HG02763 (cell line): ENCODE results near the gene PALM2AKAP2.

Experiments used
- ATAC-seq: cut with Tn5 transposase; IDR thresholded peaks from one replicate; pipeline ENCODE4 v1.9.1; 2021; ENCODE audit warnings: mild to moderate bottlenecking, moderate library complexity; ENCODE audit not compliant: unreplicated experiment

Gene PALM2AKAP2

GRCh38 chr9:109771087-109771486 is 8.9 kb upstream of the PALM2AKAP2 start:
- ATAC-seq = no peak

- no peak for ATAC-seq
These were observed 8.0 kb upstream of the PALM2AKAP2 start for GRCh38 chr9:109771796-109772531.

- ATAC-seq = no peak
These were observed 4.5 kb upstream of the PALM2AKAP2 start for GRCh38 chr9:109775516-109775915.

- no peak for ATAC-seq
These were observed 3.6 kb upstream of the PALM2AKAP2 start for GRCh38 chr9:109776391-109776790.

GRCh38 chr9:109780453-109781033 is 545 bp downstream of the PALM2AKAP2 start:
- ATAC-seq = no peak

- ATAC-seq = no peak
These were observed 1.1 kb downstream of the PALM2AKAP2 start for GRCh38 chr9:109781086-109781485.

- ATAC-seq = no peak
These were observed 1.7 kb downstream of the PALM2AKAP2 start for GRCh38 chr9:109781541-109782197.

- ATAC-seq = no peak
These were observed 7.7 kb downstream of the PALM2AKAP2 start for GRCh38 chr9:109787735-109788134.

- no peak for ATAC-seq
These were observed 9.6 kb downstream of the PALM2AKAP2 start for GRCh38 chr9:109789556-109789955.

GRCh38 chr9:109789971-109790370 is 10.0 kb downstream of the PALM2AKAP2 start:
- ATAC-seq = no peak

- no peak for ATAC-seq
These were observed 11.1 kb downstream of the PALM2AKAP2 start for GRCh38 chr9:109791003-109791677.

- no peak for ATAC-seq
These were observed 11.7 kb downstream of the PALM2AKAP2 start for GRCh38 chr9:109791747-109792146.

GRCh38 chr9:109792951-109793546 is 13.1 kb downstream of the PALM2AKAP2 start:
- no peak for ATAC-seq

GRCh38 chr9:109793921-109794320 is 13.9 kb downstream of the PALM2AKAP2 start:
- no peak for ATAC-seq

GRCh38 chr9:109794361-109795012 is 14.5 kb downstream of the PALM2AKAP2 start:
- ATAC-seq = no peak

GRCh38 chr9:109795613-109796012 is 15.6 kb downstream of the PALM2AKAP2 start:
- no peak for ATAC-seq

- no peak for ATAC-seq
These were observed 16.1 kb downstream of the PALM2AKAP2 start for GRCh38 chr9:109796078-109796477.

- no peak for ATAC-seq
These were observed 17.0 kb downstream of the PALM2AKAP2 start for GRCh38 chr9:109797006-109797405.

- no peak for ATAC-seq
These were observed 17.5 kb downstream of the PALM2AKAP2 start for GRCh38 chr9:109797509-109797908.

GRCh38 chr9:109799141-109799540 is 19.1 kb downstream of the PALM2AKAP2 start:
- no peak for ATAC-seq

- no peak for ATAC-seq
These were observed 19.8 kb downstream of the PALM2AKAP2 start for GRCh38 chr9:109799792-109800191.
